DOHH2 (cell line): ENCODE data around the gene UNC5C.

Source experiments
- H3F3A ChIP-seq: fragments of 200-600 bp; sonication (generic), shearing (Covaris generic); 2 replicates; pipeline ENCODE4 v1.6.0; 2016; ENCODE audit warnings: antibody characterized with exemption, mild to moderate bottlenecking; ENCODE audit not compliant: control insufficient read depth, insufficient read depth
- H3K27ac ChIP-seq: fragments of 200-600 bp; sonication (generic); 2 replicates; pipeline ENCODE4 v1.5.1; 2014; ENCODE audit warnings: low read depth, mild to moderate bottlenecking, low read length, moderate library complexity
- H3K27me3 ChIP-seq: fragments of 200-600 bp; sonication (generic); 2 replicates; pipeline ENCODE4 v1.6.1; 2014; ENCODE audit warnings: mild to moderate bottlenecking, low read length, mixed read lengths; ENCODE audit not compliant: control insufficient read depth
- H3K36me3 ChIP-seq: fragments of 200-600 bp; sonication (generic); 2 replicates; pipeline ENCODE4 v1.6.1; 2014; ENCODE audit warnings: mild to moderate bottlenecking, low read length, moderate library complexity, mixed read lengths; ENCODE audit not compliant: control insufficient read depth
- H3K4me1 ChIP-seq: fragments of 200-600 bp; sonication (generic); 2 replicates; pipeline ENCODE4 v1.6.1; 2014; ENCODE audit warnings: mild to moderate bottlenecking, low read length, mixed read lengths; ENCODE audit not compliant: control insufficient read depth
- H3K4me2 ChIP-seq: fragments of 200-600 bp; sonication (generic); 2 replicates; pipeline ENCODE4 v1.6.0; 2014; ENCODE audit warnings: mild to moderate bottlenecking, low read length, moderate library complexity
- H3K4me3 ChIP-seq: fragments of 200-600 bp; sonication (generic); 2 replicates; pipeline ENCODE4 v1.5.1; 2014; ENCODE audit warnings: mild to moderate bottlenecking, low read length, mixed read lengths
- H3K79me2 ChIP-seq: fragments of 200-600 bp; sonication (generic); 2 replicates; pipeline ENCODE4 v1.6.1; 2014; ENCODE audit warnings: mild to moderate bottlenecking, low read length, mixed read lengths; ENCODE audit not compliant: control insufficient read depth
- H3K9me2 ChIP-seq: fragments of 200-600 bp; sonication (generic); replicated peaks from 2 replicates; pipeline ENCODE4 v1.6.1; 2014; ENCODE audit warnings: mild to moderate bottlenecking, low read length, mixed read lengths; ENCODE audit not compliant: control insufficient read depth
- H3K9me3 ChIP-seq: fragments of 200-600 bp; sonication (generic); 2 replicates; pipeline ENCODE4 v1.6.1; 2014; ENCODE audit warnings: antibody characterized with exemption, low read length, mixed read lengths; ENCODE audit not compliant: control insufficient read depth, insufficient read depth
- H4K20me1 ChIP-seq: fragments of 200-600 bp; sonication (generic); 2 replicates; pipeline ENCODE4 v1.6.0; 2014; ENCODE audit warnings: low read depth, mild to moderate bottlenecking, antibody characterized with exemption, low read length, moderate library complexity; ENCODE audit not compliant: control insufficient read depth, insufficient read depth
- CTCF ChIP-seq: fragments of 200-600 bp; sonication (generic); IDR thresholded peaks from one replicate; pipeline ENCODE4 v1.5.1; 2014; ENCODE audit warnings: antibody characterized with exemption, mild to moderate bottlenecking, low read depth, low read length; ENCODE audit not compliant: poor library complexity, severe bottlenecking
- EZH2phosphoT487 ChIP-seq: fragments of 200-600 bp; sonication (generic); IDR thresholded peaks from 2 replicates; pipeline ENCODE4 v1.6.1; 2017; ENCODE audit warnings: borderline replicate concordance, mild to moderate bottlenecking, antibody characterized with exemption, low read length, moderate library complexity, mixed read lengths

The UNC5C gene

GRCh38 chr4:95212692-95213091 is 336.1 kb downstream of the UNC5C start:
- Histone ChIP-seq H3K4me2 (no peak overlapping the region), H3K9me3 (no peaks in the 10 kb centered on the region), H3K36me3 (no peaks in the 10 kb centered on the region), H3K27ac (no peak overlapping the region), H3K4me1 (no peaks in the 10 kb centered on the region), H3F3A (no peaks in the 10 kb centered on the region), H3K4me3 (no peak overlapping the region), H3K9me2 (no peaks in the 10 kb centered on the region), H3K27me3 (no peaks in the 10 kb centered on the region), H3K79me2 (no peaks in the 10 kb centered on the region), H4K20me1 (no peaks in the 10 kb centered on the region)
- no peak for TF ChIP-seq EZH2phosphoT487
- TF ChIP-seq CTCF: no peak

- Histone ChIP-seq H3K36me3 (no peaks in the 10 kb centered on the region), H3K27me3 (no peaks in the 10 kb centered on the region), H3F3A (no peaks in the 10 kb centered on the region), H3K9me3 (no peaks in the 10 kb centered on the region), H3K27ac (no peak overlapping the region), H3K4me2 (no peak overlapping the region), H3K9me2 (no peaks in the 10 kb centered on the region), H4K20me1 (no peaks in the 10 kb centered on the region), H3K79me2 (no peaks in the 10 kb centered on the region), H3K4me1 (no peaks in the 10 kb centered on the region), H3K4me3 (no peak overlapping the region)
- no peak for TF ChIP-seq EZH2phosphoT487
- TF ChIP-seq CTCF: no peak
These were observed 338.8 kb downstream of the UNC5C start for GRCh38 chr4:95209927-95210326.

GRCh38 chr4:95204873-95205272 is 343.9 kb downstream of the UNC5C start:
- Histone ChIP-seq H4K20me1 (no peaks in the 10 kb centered on the region), H3K4me3 (no peak overlapping the region), H3K27me3 (no peaks in the 10 kb centered on the region), H3K4me2 (no peak overlapping the region), H3K9me2 (no peaks in the 10 kb centered on the region), H3K36me3 (no peaks in the 10 kb centered on the region), H3K4me1 (no peaks in the 10 kb centered on the region), H3K27ac (no peak overlapping the region), H3K79me2 (no peaks in the 10 kb centered on the region), H3F3A (no peaks in the 10 kb centered on the region), H3K9me3 (no peaks in the 10 kb centered on the region)
- TF ChIP-seq EZH2phosphoT487: no peak
- no peak for TF ChIP-seq CTCF
